Bronchial epithelial cell (primary cell): ENCODE results near the gene LAMC1. TPM values are rescaled to one million over a fixed set of nuclear protein-coding genes. Genes with fewer than 3 reads are reported as not detected.

Source experiments
- DNase-seq: peaks from one replicate; pipeline ENCODE4 v3.0.0-alpha.2; 2010; ENCODE audit warnings: low read depth
- FAIRE-seq: peaks from 2 replicates; lab custom pipeline; 2011; peaks lifted over from hg19 to GRCh38; lab: Jason Lieb, UNC
- H3K27me3 ChIP-seq: 2 replicates; pipeline ENCODE4 v1.5.1; 2011; ENCODE audit warnings: low read length; ENCODE audit not compliant: control insufficient read depth, insufficient read depth
- H3K36me3 ChIP-seq: 2 replicates; pipeline ENCODE4 v1.5.1; 2011; ENCODE audit warnings: low read length; ENCODE audit not compliant: control insufficient read depth, insufficient read depth
- H3K4me3 ChIP-seq: 2 replicates; pipeline ENCODE4 v1.5.1; 2011; ENCODE audit warnings: mild to moderate bottlenecking, low read depth, low read length, control low read depth
- total RNA-seq: library from RNA; depleted of rRNA; stranded (reverse); fragments of >200 nt; gene quantifications from 2 replicates; pipeline ENCODE4 v1.2.1, GENCODE V29; 2014
- TF ChIP-seq, protein P1 (sequence below): IDR thresholded peaks from 2 replicates; pipeline ENCODE4 v1.5.1; 2011; ENCODE audit warnings: mild to moderate bottlenecking, moderate library complexity, low read length, control low read depth, inconsistent platforms; ENCODE audit not compliant: insufficient read depth, severe bottlenecking

The LAMC1 gene
- total RNA-seq, 1 donor from 2014 or later = 219 TPM

DNA sequence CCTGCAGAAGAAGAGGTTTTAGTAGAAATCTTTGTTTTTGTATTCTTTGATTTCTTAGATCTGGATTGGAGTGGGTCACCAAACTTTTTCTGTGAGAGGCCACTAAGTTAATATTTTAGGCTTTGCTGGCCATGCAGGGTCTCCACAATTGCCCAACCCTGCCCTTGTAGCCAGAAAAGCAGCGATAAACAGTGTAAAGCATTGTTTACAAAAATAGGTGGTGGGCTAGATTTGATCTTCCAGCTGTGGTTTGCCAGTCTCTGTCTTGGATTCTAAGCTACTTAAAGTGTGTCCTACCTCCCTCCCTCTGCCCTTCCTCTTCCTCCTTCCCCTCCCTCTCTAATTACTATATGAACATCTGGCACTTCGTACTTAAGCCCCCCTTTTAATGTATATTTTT lies 68.0 kb downstream of the LAMC1 start:
- Histone ChIP-seq H3K27me3 (no peaks in the 10 kb centered on the region), H3K36me3 (no peaks in the 10 kb centered on the region), H3K4me3 (no peak overlapping the region)
- TF ChIP-seq, protein P1, sequence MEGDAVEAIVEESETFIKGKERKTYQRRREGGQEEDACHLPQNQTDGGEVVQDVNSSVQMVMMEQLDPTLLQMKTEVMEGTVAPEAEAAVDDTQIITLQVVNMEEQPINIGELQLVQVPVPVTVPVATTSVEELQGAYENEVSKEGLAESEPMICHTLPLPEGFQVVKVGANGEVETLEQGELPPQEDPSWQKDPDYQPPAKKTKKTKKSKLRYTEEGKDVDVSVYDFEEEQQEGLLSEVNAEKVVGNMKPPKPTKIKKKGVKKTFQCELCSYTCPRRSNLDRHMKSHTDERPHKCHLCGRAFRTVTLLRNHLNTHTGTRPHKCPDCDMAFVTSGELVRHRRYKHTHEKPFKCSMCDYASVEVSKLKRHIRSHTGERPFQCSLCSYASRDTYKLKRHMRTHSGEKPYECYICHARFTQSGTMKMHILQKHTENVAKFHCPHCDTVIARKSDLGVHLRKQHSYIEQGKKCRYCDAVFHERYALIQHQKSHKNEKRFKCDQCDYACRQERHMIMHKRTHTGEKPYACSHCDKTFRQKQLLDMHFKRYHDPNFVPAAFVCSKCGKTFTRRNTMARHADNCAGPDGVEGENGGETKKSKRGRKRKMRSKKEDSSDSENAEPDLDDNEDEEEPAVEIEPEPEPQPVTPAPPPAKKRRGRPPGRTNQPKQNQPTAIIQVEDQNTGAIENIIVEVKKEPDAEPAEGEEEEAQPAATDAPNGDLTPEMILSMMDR = no peak
- DNase-seq = no peak
- no peak for FAIRE-seq

DNA sequence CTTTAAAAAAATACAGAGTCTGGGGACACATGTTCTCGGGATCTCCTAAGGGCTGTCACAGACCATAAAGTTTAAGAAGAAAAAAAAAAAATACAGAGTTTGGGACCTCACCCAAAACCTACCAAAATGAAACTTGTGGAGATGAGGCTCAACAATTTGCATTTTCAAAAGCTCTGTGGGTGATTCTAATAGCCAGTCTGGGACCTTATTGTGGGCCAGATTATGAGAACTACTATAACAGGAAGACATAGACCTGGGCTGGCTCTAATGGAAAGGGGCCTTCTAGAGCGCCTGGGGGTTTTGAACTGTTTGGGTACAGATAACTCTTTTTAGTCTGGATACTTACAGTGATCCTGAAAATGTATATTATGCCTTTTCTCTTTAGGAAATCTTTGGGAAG lies 69.1 kb downstream of the LAMC1 start:
- Histone ChIP-seq H3K4me3 (no peak overlapping the region), H3K36me3 (no peaks in the 10 kb centered on the region), H3K27me3 (no peaks in the 10 kb centered on the region)
- TF ChIP-seq, protein P1 = no peak
- no peak for DNase-seq
- FAIRE-seq = no peak

DNA sequence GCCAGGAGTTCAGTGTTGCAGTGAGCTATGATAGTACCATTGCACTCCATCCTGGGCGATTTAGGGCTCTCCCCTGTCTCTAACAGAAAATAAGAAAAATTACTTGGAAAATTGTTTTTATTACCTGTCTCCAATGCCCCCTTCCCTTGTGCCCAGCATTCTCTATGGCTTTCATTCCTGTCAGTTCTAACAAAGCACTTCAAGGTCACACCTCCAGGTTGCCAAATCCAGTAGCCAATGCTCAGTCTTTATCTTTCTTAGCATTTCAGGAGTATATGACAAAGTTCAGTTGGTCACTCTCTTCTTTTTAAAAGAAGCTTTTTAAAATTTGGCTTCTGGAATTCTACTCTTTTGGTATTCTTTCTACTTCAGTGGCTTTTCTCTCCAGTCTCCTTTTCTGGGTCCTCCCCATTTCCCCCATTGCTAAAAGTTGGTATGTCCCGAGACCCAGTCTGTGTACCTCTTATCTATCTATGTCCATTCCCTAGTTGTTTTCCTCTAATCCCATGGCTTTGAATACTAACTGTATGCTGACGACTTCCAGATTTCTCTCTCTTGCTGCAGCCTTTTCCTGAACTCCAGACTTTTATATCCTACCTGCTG lies 69.9 kb downstream of the LAMC1 start:
- DNase-seq (no peak), FAIRE-seq (no peak)
- no peak overlapping the region for H3K4me3 ChIP-seq
- no peaks in the 10 kb centered on the region for H3K27me3 ChIP-seq
- no peaks in the 10 kb centered on the region for H3K36me3 ChIP-seq
- TF ChIP-seq, protein P1 = no peak

DNA sequence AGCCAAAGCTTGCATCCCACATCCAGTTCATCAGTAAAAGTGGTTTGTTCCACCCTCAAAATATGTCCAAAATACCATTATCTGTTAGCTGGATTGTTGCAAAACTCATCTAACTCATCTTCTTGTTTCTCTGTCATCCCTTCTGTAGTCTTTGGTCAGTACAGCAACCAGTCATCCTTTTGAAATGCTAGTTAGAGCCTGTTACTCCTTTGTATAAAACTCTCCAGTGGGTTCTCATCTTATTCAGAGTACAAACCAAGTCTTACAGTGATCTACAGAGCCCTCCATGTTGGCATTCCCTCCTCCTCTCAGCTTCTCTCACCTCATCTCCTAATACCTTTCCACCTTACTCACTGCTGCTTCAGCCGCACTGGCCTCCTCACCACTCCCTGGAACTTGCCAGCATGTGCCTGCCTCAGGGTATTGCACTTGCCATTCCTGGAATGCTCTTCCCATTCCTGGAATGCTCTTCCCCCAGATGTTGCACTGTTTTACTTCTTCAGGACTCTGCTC lies 70.6 kb downstream of the LAMC1 start:
- peak; percentile 68 for FAIRE-seq
- peak; percentile 86 for DNase-seq
- Histone ChIP-seq H3K4me3 (no peak overlapping the region), H3K36me3 (no peaks in the 10 kb centered on the region), H3K27me3 (no peaks in the 10 kb centered on the region)
- TF ChIP-seq, protein P1 = no peak

DNA sequence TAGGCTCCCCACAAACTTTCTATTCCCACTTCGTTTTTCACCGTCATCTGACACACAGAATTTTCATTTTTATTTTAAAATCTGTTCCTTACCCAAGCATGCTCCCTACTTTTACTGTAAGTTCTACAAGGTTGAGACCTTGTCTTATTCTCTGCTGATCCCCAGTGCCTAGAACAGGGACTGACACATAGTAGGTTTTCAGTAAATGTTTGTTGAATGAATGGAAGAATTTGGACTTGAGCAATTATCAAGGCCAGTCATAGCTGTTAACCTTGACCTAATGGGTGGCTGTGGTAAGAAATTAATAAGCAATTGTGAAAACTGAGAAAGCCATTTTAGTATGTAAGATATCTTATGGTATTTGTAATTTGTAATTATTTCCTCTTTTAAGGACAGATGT lies 71.1 kb downstream of the LAMC1 start:
- no peak for DNase-seq
- Histone ChIP-seq H3K27me3 (no peaks in the 10 kb centered on the region), H3K36me3 (no peaks in the 10 kb centered on the region), H3K4me3 (no peak overlapping the region)
- no peak for FAIRE-seq
- TF ChIP-seq, protein P1 = no peak

DNA sequence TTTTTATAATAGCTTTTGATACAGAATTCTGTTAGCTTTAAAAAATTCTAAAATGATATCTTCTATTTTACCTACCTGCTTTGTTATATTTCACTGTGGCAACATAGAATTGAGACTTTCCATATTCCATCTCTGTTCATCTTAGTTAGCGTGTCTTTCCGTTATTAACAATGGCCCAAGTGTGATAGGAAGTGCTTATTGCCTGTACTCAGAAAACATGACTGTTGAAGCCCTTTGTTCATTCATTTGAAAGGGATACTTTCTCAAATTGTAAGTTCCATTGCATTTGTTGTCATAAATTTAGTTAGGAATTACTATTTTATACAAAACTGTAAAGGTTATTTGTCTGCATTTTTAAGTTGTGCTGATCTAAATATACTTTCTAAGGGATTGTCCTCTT lies 73.1 kb downstream of the LAMC1 start:
- no peak for FAIRE-seq
- no peak for DNase-seq
- H3K4me3 ChIP-seq = no peak overlapping the region
- H3K27me3 ChIP-seq = no peaks in the 10 kb centered on the region
- H3K36me3 ChIP-seq = peaks cover 2% of the 10 kb centered on the region
- TF ChIP-seq, protein P1 = no peak
